Measurements from ENCODE around the gene LRRFIP1. TPM values are rescaled to one million over a fixed set of nuclear protein-coding genes. Genes with fewer than 3 reads are reported as not detected.
"Not testable (repeated sequence)": the region's sequence is repeated elsewhere in the genome, so short reads cannot be mapped to it uniquely, and the experiment has no call there.

The LRRFIP1 gene
- total RNA-seq, 1 donor from 2014 or later, result 216 TPM

DNA sequence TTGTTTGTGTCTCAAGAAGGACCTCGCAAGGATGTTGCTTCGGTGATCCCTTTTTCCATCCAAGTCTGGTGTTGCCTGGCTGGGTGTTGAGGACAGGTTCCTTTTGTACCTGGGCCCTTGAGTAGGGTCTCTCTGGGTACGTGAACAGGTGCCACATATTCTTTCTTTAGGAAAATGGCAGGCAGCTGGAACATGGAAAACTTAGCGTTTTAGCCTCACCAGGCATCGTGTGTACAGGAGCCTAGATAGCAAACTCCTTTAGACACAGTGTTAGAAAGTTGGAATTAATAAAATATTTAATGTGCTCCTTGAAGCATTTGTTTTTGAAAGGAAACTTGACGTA lies 116.9 kb downstream of the LRRFIP1 start:
- no peaks in the 10 kb centered on the region for H3K27me3 Mint-ChIP-seq
- H3K4me1 Mint-ChIP-seq, result peaks cover 29% of the 10 kb centered on the region
- no peaks in the 10 kb centered on the region for H3K9me3 Mint-ChIP-seq
- peaks cover 49% of the 10 kb centered on the region for H3K36me3 Mint-ChIP-seq (ENCODE audit: low read depth)
- intact Hi-C loops (cut with micrococcal nuclease), result loop anchor here (2.0 to 10.0 kb wide), 2 partner anchors 43 to 229 kb away; no protein-coding TSS in a partner anchor
- no peak overlapping the region for H3K27ac Mint-ChIP-seq
- DNase-seq, result no peak
- H3K4me3 Mint-ChIP-seq, result no peak overlapping the region

- Mint-ChIP-seq H3K27ac (peak overlapping the region; percentile 80), H3K36me3 (ENCODE audit: low read depth) (peaks cover 51% of the 10 kb centered on the region), H3K4me3 (no peak overlapping the region)
Measured at GRCh38 chr2:237744613-237745249, 117.3 kb downstream of the LRRFIP1 start.

GRCh38 chr2:237745250-237745613 lies 117.8 kb downstream of the LRRFIP1 start:
- H3K4me1 Mint-ChIP-seq, result peaks cover 27% of the 10 kb centered on the region
- intact Hi-C loops (cut with micrococcal nuclease), result loop anchor here (1.0 to 10.0 kb wide), 4 partner anchors 44 to 230 kb away; no protein-coding TSS in a partner anchor
- H3K27me3 Mint-ChIP-seq, result no peaks in the 10 kb centered on the region
- peak overlapping the region; percentile 80 for H3K27ac Mint-ChIP-seq
- no peak for DNase-seq
- no peaks in the 10 kb centered on the region for H3K9me3 Mint-ChIP-seq
- peaks cover 52% of the 10 kb centered on the region for H3K36me3 Mint-ChIP-seq (ENCODE audit: low read depth)
- H3K4me3 Mint-ChIP-seq, result no peak overlapping the region

More at GRCh38 chr2:237744613-237745249, 117.3 kb downstream of the LRRFIP1 start:
- no peaks in the 10 kb centered on the region for H3K9me3 Mint-ChIP-seq
- intact Hi-C loops (cut with micrococcal nuclease), result loop anchor here (1.0 to 10.0 kb wide), 4 partner anchors 44 to 230 kb away; no protein-coding TSS in a partner anchor
- DNase-seq, result peak; percentile 94
- H3K27me3 Mint-ChIP-seq, result no peaks in the 10 kb centered on the region
- H3K4me1 Mint-ChIP-seq, result peaks cover 29% of the 10 kb centered on the region

DNA sequence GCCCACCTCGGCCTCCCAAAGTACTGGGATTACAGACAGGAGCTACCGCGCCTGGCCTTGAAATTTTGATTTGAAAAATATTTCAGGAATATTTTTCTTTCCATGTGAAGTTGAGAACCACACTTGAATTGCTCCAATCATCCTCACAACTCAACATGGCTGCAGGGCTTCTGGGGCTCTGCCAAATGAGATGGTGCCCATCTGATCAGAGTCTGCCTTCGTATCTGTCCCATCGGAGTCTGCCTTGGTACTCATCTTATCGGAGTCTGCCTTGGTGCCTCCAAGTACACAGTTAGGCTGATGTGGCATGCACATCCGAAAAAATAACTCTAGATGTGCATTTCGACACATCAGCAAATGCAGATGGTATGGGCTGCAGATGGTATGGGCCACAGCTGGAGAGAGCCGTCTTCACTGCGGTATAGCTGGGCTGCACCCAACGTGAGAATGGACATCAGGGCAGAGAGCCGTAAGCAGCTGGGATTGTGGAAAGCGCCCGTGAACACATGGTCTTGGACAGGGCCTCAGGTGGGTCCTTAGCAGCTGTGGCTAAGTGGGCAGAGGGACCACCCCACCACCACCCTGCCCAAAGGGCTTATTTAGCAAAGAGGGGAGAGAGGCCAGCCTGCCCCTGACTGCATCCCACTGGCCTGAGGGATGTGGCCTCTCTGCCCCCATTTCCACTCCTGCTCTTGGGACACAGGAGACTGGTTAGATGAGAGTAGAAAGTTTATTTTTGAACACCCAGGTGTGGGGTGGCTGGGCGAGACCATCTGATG lies 119.1 kb downstream of the LRRFIP1 start:
- Mint-ChIP-seq H3K4me1 (peaks cover 22% of the 10 kb centered on the region), H3K27me3 (no peaks in the 10 kb centered on the region), H3K4me3 (no peak overlapping the region), H3K9me3 (no peaks in the 10 kb centered on the region), H3K27ac (no peak overlapping the region), H3K36me3 (ENCODE audit: low read depth) (peaks cover 51% of the 10 kb centered on the region)
- intact Hi-C loops (cut with micrococcal nuclease), result loop anchor here (5.0 to 10.0 kb wide), 2 partner anchors 164 to 232 kb away; no protein-coding TSS in a partner anchor
- DNase-seq, result no peak

DNA sequence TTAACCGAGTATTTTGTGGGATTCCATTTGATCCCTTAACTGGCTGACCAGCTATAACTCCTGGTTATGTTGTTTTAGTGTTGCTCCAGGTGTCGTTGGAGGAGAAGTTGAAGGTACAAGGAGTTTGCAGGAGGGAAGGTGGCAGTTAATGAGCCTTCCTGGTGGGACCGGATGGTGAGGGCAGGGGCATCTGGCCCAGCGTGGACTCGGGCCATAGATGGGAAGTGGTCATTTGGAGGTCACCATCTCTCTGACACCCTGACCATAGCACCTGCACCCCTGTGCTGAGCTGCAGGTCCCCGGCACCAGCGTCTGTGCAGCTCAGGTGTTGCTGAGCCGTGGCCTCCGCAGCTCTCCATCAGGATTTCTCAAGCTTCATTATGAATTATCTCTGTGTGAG lies 119.8 kb downstream of the LRRFIP1 start:
- Mint-ChIP-seq H3K27ac (no peak overlapping the region), H3K36me3 (ENCODE audit: low read depth) (peaks cover 56% of the 10 kb centered on the region), H3K27me3 (no peaks in the 10 kb centered on the region), H3K4me3 (no peak overlapping the region), H3K9me3 (no peaks in the 10 kb centered on the region), H3K4me1 (peaks cover 25% of the 10 kb centered on the region)
- no peak for DNase-seq
- intact Hi-C loops (cut with micrococcal nuclease), result loop anchor here (5.0 to 10.0 kb wide), 2 partner anchors 165 to 232 kb away; no protein-coding TSS in a partner anchor

- intact Hi-C loops (cut with micrococcal nuclease), result loop anchor here (5.0 to 10.0 kb wide), 2 partner anchors 167 to 234 kb away; no protein-coding TSS in a partner anchor
- Mint-ChIP-seq H3K36me3 (ENCODE audit: low read depth) (peaks cover 65% of the 10 kb centered on the region), H3K27ac (no peak overlapping the region), H3K4me1 (peaks cover 24% of the 10 kb centered on the region), H3K9me3 (no peaks in the 10 kb centered on the region), H3K4me3 (no peak overlapping the region), H3K27me3 (no peaks in the 10 kb centered on the region)
- DNase-seq, result no peak
Measured at GRCh38 chr2:237749002-237749401, 121.6 kb downstream of the LRRFIP1 start.

- Mint-ChIP-seq H3K27me3 (no peaks in the 10 kb centered on the region), H3K4me3 (no peak overlapping the region), H3K36me3 (ENCODE audit: low read depth) (peaks cover 70% of the 10 kb centered on the region), H3K4me1 (peaks cover 21% of the 10 kb centered on the region), H3K9me3 (no peaks in the 10 kb centered on the region), H3K27ac (peak overlapping the region; percentile 1)
- DNase-seq, result no peak
- intact Hi-C loops (cut with micrococcal nuclease), result loop anchor here (5.0 to 10.0 kb wide), 2 partner anchors 168 to 235 kb away; no protein-coding TSS in a partner anchor
Measured at GRCh38 chr2:237749961-237750360, 122.6 kb downstream of the LRRFIP1 start.

- Mint-ChIP-seq H3K36me3 (ENCODE audit: low read depth) (peaks cover 71% of the 10 kb centered on the region), H3K4me1 (peaks cover 19% of the 10 kb centered on the region)
- DNase-seq; H3K9me3 Mint-ChIP-seq; intact Hi-C loops (cut with micrococcal nuclease); H3K4me3 Mint-ChIP-seq; H3K27ac Mint-ChIP-seq; H3K27me3 Mint-ChIP-seq: not testable (repeated sequence)
Measured at GRCh38 chr2:237750441-237750840, 123.1 kb downstream of the LRRFIP1 start.

DNA sequence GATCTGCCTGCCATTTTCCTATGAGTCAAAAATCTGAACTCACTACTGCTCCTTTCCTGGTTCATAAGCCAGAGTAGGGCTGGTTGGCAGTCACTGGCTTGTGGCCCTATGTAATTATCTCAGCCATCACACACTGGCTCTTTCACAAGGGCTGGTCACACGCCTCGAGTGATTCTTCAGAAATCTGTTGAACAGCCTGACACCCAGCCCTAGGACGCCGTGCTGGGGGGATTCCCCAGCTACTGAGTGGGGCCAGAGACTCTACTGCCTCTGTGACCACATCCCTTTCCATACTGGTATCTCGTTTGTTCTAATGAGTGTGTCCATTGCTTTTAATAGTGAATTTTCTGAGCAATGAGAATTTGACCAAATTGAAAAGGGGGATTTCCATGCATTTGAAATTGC lies 125.4 kb downstream of the LRRFIP1 start:
- H3K4me1 Mint-ChIP-seq, result peaks cover 16% of the 10 kb centered on the region
- intact Hi-C loops (cut with micrococcal nuclease), result no loop called here
- H3K4me3 Mint-ChIP-seq, result no peak overlapping the region
- H3K27me3 Mint-ChIP-seq, result no peaks in the 10 kb centered on the region
- peak overlapping the region; percentile 73 for H3K27ac Mint-ChIP-seq
- no peaks in the 10 kb centered on the region for H3K9me3 Mint-ChIP-seq
- peaks cover 77% of the 10 kb centered on the region for H3K36me3 Mint-ChIP-seq (ENCODE audit: low read depth)
- DNase-seq, result peak; percentile 75

DNA sequence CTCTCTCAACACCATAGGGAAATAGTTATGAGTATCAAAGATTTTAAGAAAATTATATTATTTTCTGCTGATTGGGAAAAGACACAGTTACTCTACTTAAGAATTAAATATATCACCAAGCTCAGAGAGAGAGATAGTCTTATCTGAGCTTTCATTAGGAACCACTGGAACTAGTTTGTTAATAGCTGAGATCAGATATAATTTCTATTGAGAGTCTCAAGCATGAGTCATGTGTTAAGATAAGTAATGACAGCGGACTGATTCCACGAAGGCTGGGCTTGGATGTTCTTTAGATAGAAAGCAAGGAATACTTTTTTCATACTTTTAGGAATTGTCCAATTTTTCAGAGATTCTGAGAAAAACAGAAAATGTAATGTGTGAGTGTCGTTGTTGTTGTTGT lies 126.8 kb downstream of the LRRFIP1 start:
- Mint-ChIP-seq H3K4me3 (no peak overlapping the region), H3K36me3 (ENCODE audit: low read depth) (peaks cover 73% of the 10 kb centered on the region), H3K9me3 (no peaks in the 10 kb centered on the region), H3K27ac (no peak overlapping the region), H3K4me1 (peaks cover 16% of the 10 kb centered on the region), H3K27me3 (no peaks in the 10 kb centered on the region)
- no peak for DNase-seq
- intact Hi-C loops (cut with micrococcal nuclease), result no loop called here

GRCh38 chr2:237754626-237755248 lies 127.3 kb downstream of the LRRFIP1 start:
- Mint-ChIP-seq H3K4me1 (peaks cover 16% of the 10 kb centered on the region), H3K36me3 (ENCODE audit: low read depth) (peaks cover 71% of the 10 kb centered on the region), H3K27me3 (no peaks in the 10 kb centered on the region), H3K9me3 (no peaks in the 10 kb centered on the region), H3K27ac (no peak overlapping the region), H3K4me3 (no peak overlapping the region)
- DNase-seq, result no peak
- intact Hi-C loops (cut with micrococcal nuclease), result no loop called here

- Mint-ChIP-seq H3K36me3 (ENCODE audit: low read depth) (peaks cover 75% of the 10 kb centered on the region), H3K4me3 (no peak overlapping the region), H3K9me3 (no peaks in the 10 kb centered on the region), H3K27me3 (no peaks in the 10 kb centered on the region), H3K27ac (no peak overlapping the region), H3K4me1 (peaks cover 8% of the 10 kb centered on the region)
- intact Hi-C loops (cut with micrococcal nuclease), result no loop called here
- DNase-seq, result no peak
Measured at GRCh38 chr2:237757616-237758015, 130.2 kb downstream of the LRRFIP1 start.

GRCh38 chr2:237758185-237758584 lies 130.8 kb downstream of the LRRFIP1 start:
- intact Hi-C loops (cut with micrococcal nuclease), result no loop called here
- H3K4me1 Mint-ChIP-seq, result peaks cover 5% of the 10 kb centered on the region
- H3K27ac Mint-ChIP-seq, result no peak overlapping the region
- H3K27me3 Mint-ChIP-seq, result no peaks in the 10 kb centered on the region
- DNase-seq, result no peak
- H3K4me3 Mint-ChIP-seq, result no peak overlapping the region
- H3K36me3 Mint-ChIP-seq (ENCODE audit: low read depth), result peaks cover 75% of the 10 kb centered on the region
- no peaks in the 10 kb centered on the region for H3K9me3 Mint-ChIP-seq

DNA sequence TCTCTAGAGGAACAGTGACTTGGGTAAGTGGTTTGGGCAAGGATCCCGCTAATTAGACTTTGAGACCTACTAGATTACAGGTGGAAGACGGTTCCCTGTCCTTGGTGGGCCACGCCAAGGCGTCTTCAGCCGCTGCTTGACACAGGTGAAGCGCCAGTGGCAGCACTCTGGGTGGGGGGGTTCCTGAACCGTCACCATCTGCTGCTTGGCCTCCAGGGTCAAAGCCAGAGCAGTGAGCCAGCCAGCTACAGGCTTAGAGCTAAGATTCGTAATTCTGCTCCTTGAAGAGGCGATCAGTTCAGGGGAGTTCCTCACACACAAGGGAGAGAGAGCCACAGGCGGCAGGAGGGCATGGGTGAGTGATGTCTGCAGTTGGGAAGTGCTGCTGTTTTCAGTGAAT lies 131.8 kb downstream of the LRRFIP1 start:
- H3K4me3 Mint-ChIP-seq, result no peak overlapping the region
- H3K36me3 Mint-ChIP-seq (ENCODE audit: low read depth), result peaks cover 74% of the 10 kb centered on the region
- no peak overlapping the region for H3K27ac Mint-ChIP-seq
- no peaks in the 10 kb centered on the region for H3K27me3 Mint-ChIP-seq
- DNase-seq, result no peak
- intact Hi-C loops (cut with micrococcal nuclease), result no loop called here
- H3K9me3 Mint-ChIP-seq, result no peaks in the 10 kb centered on the region
- peaks cover 5% of the 10 kb centered on the region for H3K4me1 Mint-ChIP-seq
